Natural killer cell (primary cell): ENCODE data around the gene PNLIPRP3. TPM values are rescaled to one million over a fixed set of nuclear protein-coding genes. Genes with fewer than 3 reads are reported as not detected.

Source experiments
- ATAC-seq, 3 donors: fragments of 150-1000 bp in 2 of 3; fragments of 200-7000 bp in 1 of 3; cut with Tn5 transposase; 1 replicate in 1 of 3; 2 replicates in 2 of 3; pipeline ENCODE4 v1.10.0; 2021; ENCODE audit warnings: mild to moderate bottlenecking in 2 of 3, moderate library complexity in 2 of 3
- DNase-seq, 2 donors: peaks; one replicate each; pipeline versions ENCODE4 v3.0.0 to v3.0.0-alpha.2; 2013 to 2021; ENCODE audit warnings: mixed read lengths in 1 of 2
- H3K27ac ChIP-seq: one replicate; pipeline ENCODE4 v1.5.1; 2013; ENCODE audit warnings: mild to moderate bottlenecking, low read length
- H3K27me3 ChIP-seq: one replicate; pipeline ENCODE4 v1.6.1; 2013; ENCODE audit warnings: low read length; ENCODE audit not compliant: control insufficient read depth, insufficient read depth
- H3K36me3 ChIP-seq: one replicate; pipeline ENCODE4 v1.6.1; 2013; ENCODE audit warnings: low read length; ENCODE audit not compliant: control insufficient read depth, insufficient read depth
- H3K4me1 ChIP-seq: one replicate; pipeline ENCODE4 v1.6.1; 2013; ENCODE audit warnings: low read length; ENCODE audit not compliant: control insufficient read depth, insufficient read depth
- H3K4me3 ChIP-seq: one replicate; pipeline ENCODE4 v1.5.1; 2013; ENCODE audit warnings: low read length
- H3K9me3 ChIP-seq: one replicate; pipeline ENCODE4 v1.6.1; 2013; ENCODE audit warnings: low read length; ENCODE audit not compliant: control insufficient read depth, insufficient read depth
- H3K27ac Mint-ChIP-seq, 2 donors: one replicate each; pipeline ENCODE4 v1.8.0; 2022; ENCODE audit warnings: mild to moderate bottlenecking in 2 of 2, mixed read lengths in 2 of 2, moderate library complexity in 1 of 2
- H3K27me3 Mint-ChIP-seq, 2 donors: one replicate each; pipeline ENCODE4 v1.8.0; 2022; ENCODE audit warnings: low read depth in 2 of 2, mixed read lengths in 2 of 2
- H3K36me3 Mint-ChIP-seq: one replicate; pipeline ENCODE4 v1.8.0; 2022; ENCODE audit warnings: mixed read lengths
- H3K4me1 Mint-ChIP-seq, 2 donors: one replicate each; pipeline ENCODE4 v1.8.0; 2022; ENCODE audit warnings: mixed read lengths in 2 of 2
- H3K4me3 Mint-ChIP-seq: one replicate; pipeline ENCODE4 v1.8.0; 2022; ENCODE audit warnings: mild to moderate bottlenecking, moderate library complexity, mixed read lengths
- H3K9me3 Mint-ChIP-seq, 2 donors: one replicate each; pipeline ENCODE4 v1.8.0; 2022; ENCODE audit warnings: mixed read lengths in 2 of 2
- CTCF ChIP-seq: fragments of 200-600 bp; IDR thresholded peaks from one replicate; pipeline ENCODE4 v1.8.0; 2022; ENCODE audit warnings: antibody characterized with exemption
- WGBS: methylation state at CpG from one replicate; pipeline ENCODE4 v1.1.7; 2013; ENCODE audit warnings: missing lambda C conversion rate; ENCODE audit not compliant: insufficient coverage; 5-methylcytosine and 5-hydroxymethylcytosine counted together
- intact Hi-C: fragments of 100-400 bp; cut with micrococcal nuclease; formaldehyde crosslinking; loops from one replicate; pipeline ENCODE4 v1.14.2; 2022
- total RNA-seq, 4 donors: library from RNA; stranded (reverse); fragments of 120-200 nt in 1 of 4; gene quantifications; one replicate each; pipeline versions ENCODE4 v1.2.3 to v1.2.4, GENCODE V29; 2013 to 2022

PNLIPRP3 gene
- total RNA-seq, 3 donors from 2014 or later (not counting 1 experiment from before 2014, with no cell fraction given), result not detected

GRCh38 chr10:116486770-116487448 is 59.3 kb downstream of the PNLIPRP3 start:
- H3K27me3 ChIP-seq, result no peaks in the 10 kb centered on the region
- intact Hi-C loops, result no loop called here
- WGBS, result 86% methylated on average over 7 of the region's 7 CpGs

GRCh38 chr10:116487522-116488430 is 60.1 kb downstream of the PNLIPRP3 start:
- H3K4me3 ChIP-seq, result no peak overlapping the region
- Mint-ChIP-seq H3K9me3 (no peaks in the 10 kb centered on the region), H3K4me1 (no peaks in the 10 kb centered on the region), H3K27ac (no peak overlapping the region), H3K27me3 (no peaks in the 10 kb centered on the region), H3K36me3 (no peaks in the 10 kb centered on the region), H3K4me3 (no peak overlapping the region)
- no peaks in the 10 kb centered on the region for H3K27me3 ChIP-seq
- no peak for TF ChIP-seq CTCF
- no peaks in the 10 kb centered on the region for H3K4me1 ChIP-seq
- DNase-seq (no peak), ATAC-seq (no peak)
- WGBS, result 88% methylated on average over 1 of the region's 1 CpG
- H3K27ac ChIP-seq, result no peak overlapping the region
- no peaks in the 10 kb centered on the region for H3K9me3 ChIP-seq
- intact Hi-C loops, result no loop called here
- H3K36me3 ChIP-seq, result no peaks in the 10 kb centered on the region

More at GRCh38 chr10:116486770-116487448, 59.3 kb downstream of the PNLIPRP3 start:
- H3K27ac Mint-ChIP-seq, result no peak overlapping the region
- TF ChIP-seq CTCF, result no peak
- no peak for ATAC-seq
- H3K4me3 ChIP-seq, result no peak overlapping the region
- no peaks in the 10 kb centered on the region for H3K4me1 Mint-ChIP-seq
- H3K36me3 ChIP-seq, result no peaks in the 10 kb centered on the region
- H3K4me1 ChIP-seq, result no peaks in the 10 kb centered on the region
- H3K4me3 Mint-ChIP-seq, result no peak overlapping the region
- no peaks in the 10 kb centered on the region for H3K9me3 ChIP-seq
- no peak overlapping the region for H3K27ac ChIP-seq
- DNase-seq, result no peak
- H3K9me3 Mint-ChIP-seq, result no peaks in the 10 kb centered on the region
- H3K27me3 Mint-ChIP-seq, result no peaks in the 10 kb centered on the region
- H3K36me3 Mint-ChIP-seq, result no peaks in the 10 kb centered on the region

- WGBS, result 75% methylated on average over 2 of the region's 2 CpGs
- Mint-ChIP-seq H3K36me3 (no peaks in the 10 kb centered on the region), H3K4me3 (no peak overlapping the region), H3K27ac (no peak overlapping the region), H3K9me3 (no peaks in the 10 kb centered on the region), H3K4me1 (no peaks in the 10 kb centered on the region), H3K27me3 (no peaks in the 10 kb centered on the region)
- ATAC-seq, result no peak
- H3K36me3 ChIP-seq, result no peaks in the 10 kb centered on the region
- no peaks in the 10 kb centered on the region for H3K27me3 ChIP-seq
- H3K9me3 ChIP-seq, result no peaks in the 10 kb centered on the region
- intact Hi-C loops, result no loop called here
- no peaks in the 10 kb centered on the region for H3K4me1 ChIP-seq
- no peak for DNase-seq
- H3K4me3 ChIP-seq, result no peak overlapping the region
- H3K27ac ChIP-seq, result no peak overlapping the region
- TF ChIP-seq CTCF, result no peak
Measured at GRCh38 chr10:116489460-116489859, 61.8 kb downstream of the PNLIPRP3 start.
